GM12878 (cell line): Measurements from ENCODE around the gene DLG4. TPM values are rescaled to one million over a fixed set of nuclear protein-coding genes. Genes with fewer than 3 reads are reported as not detected.

Experiments
- ATF7 ChIP-seq: fragments of 450-650 bp; IDR thresholded peaks from 2 replicates; pipeline ENCODE4 v1.6.1; 2016; ENCODE audit warnings: low read depth, mild to moderate bottlenecking
- BCL3 ChIP-seq: IDR thresholded peaks from 2 replicates; pipeline ENCODE4 v1.6.1; 2011; ENCODE audit warnings: borderline replicate concordance, low read depth, mild to moderate bottlenecking, moderate library complexity, low read length; ENCODE audit not compliant: insufficient read depth, poor library complexity, severe bottlenecking
- CHD2 ChIP-seq: IDR thresholded peaks from 2 replicates; pipeline ENCODE4 v1.6.1; 2011; ENCODE audit warnings: low read depth, low read length, improper control_type of control experiment, borderline replicate concordance
- CREB1 ChIP-seq: IDR thresholded peaks from 2 replicates; pipeline ENCODE4 v1.6.1; 2012; ENCODE audit warnings: low read depth, mild to moderate bottlenecking, inconsistent platforms
- CREM ChIP-seq: IDR thresholded peaks from 2 replicates; pipeline ENCODE4 v1.6.1; 2014; ENCODE audit warnings: antibody characterized with exemption, low read depth
- CTCF ChIP-seq, 3 experiments: IDR thresholded peaks in 2 of 3; conservative IDR thresholded peaks in 1 of 3; 2 replicates each; pipeline ENCODE4 v1.5.1; 2011; ENCODE audit warnings: low read depth in 3 of 3, low read length in 3 of 3, mild to moderate bottlenecking in 3 of 3, control low read depth in 2 of 3, moderate library complexity in 2 of 3, inconsistent platforms in 1 of 3, mixed read lengths in 1 of 3; ENCODE audit not compliant: control insufficient read depth in 2 of 3, insufficient read depth in 1 of 3; ENCODE audit errors: extremely low read depth in 1 of 3
- DPF2 ChIP-seq: fragments of 450-650 bp; IDR thresholded peaks from 2 replicates; pipeline ENCODE4 v1.6.1; 2017; ENCODE audit warnings: mild to moderate bottlenecking
- E2F4 ChIP-seq: IDR thresholded peaks from 2 replicates; pipeline ENCODE4 v1.6.1; 2012; ENCODE audit warnings: low read depth, low read length, improper control_type of control experiment
- EZH2 ChIP-seq: IDR thresholded peaks from 2 replicates; pipeline ENCODE4 v1.6.1; 2012; ENCODE audit warnings: low read depth, mild to moderate bottlenecking, control low read depth, inconsistent platforms, low read length, borderline replicate concordance; ENCODE audit not compliant: control insufficient read depth
- GATAD2B ChIP-seq: fragments of 450-650 bp; conservative IDR thresholded peaks from 2 replicates; pipeline ENCODE4 v1.6.1; 2017; ENCODE audit warnings: low read depth, mild to moderate bottlenecking, moderate library complexity
- NFYB ChIP-seq: IDR thresholded peaks from 2 replicates; pipeline ENCODE4 v1.6.1; 2011; ENCODE audit warnings: low read depth, mild to moderate bottlenecking, low read length, improper control_type of control experiment, moderate library complexity; ENCODE audit not compliant: insufficient read depth
- NR2C2 ChIP-seq: IDR thresholded peaks from 2 replicates; pipeline ENCODE4 v1.6.1; 2011; ENCODE audit warnings: borderline replicate concordance, low read depth; ENCODE audit not compliant: control insufficient read depth, insufficient read length
- POLR2AphosphoS5 ChIP-seq: IDR thresholded peaks from 2 replicates; pipeline ENCODE4 v1.6.1; 2011; ENCODE audit warnings: mild to moderate bottlenecking, low read length, inconsistent platforms
- TCF3 ChIP-seq: IDR thresholded peaks from 2 replicates; pipeline ENCODE4 v1.6.1; 2012; ENCODE audit warnings: low read depth, mild to moderate bottlenecking, low read length, borderline replicate concordance; ENCODE audit not compliant: insufficient read depth
- ZNF207 ChIP-seq: fragments of 450-650 bp; IDR thresholded peaks from 2 replicates; pipeline ENCODE4 v1.6.1; 2014; ENCODE audit warnings: antibody characterized with exemption, mild to moderate bottlenecking, borderline replicate concordance
- polyA plus RNA-seq, 11 experiments: library from polyadenylated mRNA; depleted of rRNA in 4 of 11; unstranded in 6 of 11; stranded (reverse) in 5 of 11; fragments of >200 nt; fragmentation: Nextera tagmentation in 4 of 11; fragmentation: Illumina TruSeq in 1 of 11; extraction: Ambion mirVana in 4 of 11; extraction: Trizol in 1 of 11; gene quantifications; 1 replicate in 1 of 11; 2 replicates in 10 of 11; pipeline versions ENCODE4 v1.2.1 to v1.2.3, GENCODE V29; 2011 to 2016; ENCODE audit warnings: inconsistent platforms in 2 of 11, missing spikeins in 2 of 11, low read depth in 1 of 11
- total RNA-seq, 4 experiments: library from RNA; depleted of rRNA in 3 of 4; stranded (reverse); fragments of >200 nt in 3 of 4; fragmentation: Illumina TruSeq in 1 of 4; extraction: Trizol in 1 of 4; gene quantifications; 2 replicates each; pipeline versions ENCODE4 v1.2.1 to v1.2.3, GENCODE V29; 2013 to 2021

The DLG4 gene
- total and polyA plus RNA-seq, 10 of the 15 experiments (the other 5 are each of a cell fraction or from before 2014, with no cell fraction given) = 0.07 to 4.1 (median 1.3) TPM

GRCh38 chr17:7242717-7243452 lies 23.2 kb upstream of the DLG4 start (continued):
- peak; percentile 95 for TF ChIP-seq BCL3
- peak; percentile 86 for TF ChIP-seq CREB1
- peak; percentile 92 for TF ChIP-seq CREM
- peak; percentile 75 for TF ChIP-seq TCF3
- TF ChIP-seq NR2C2 = no peak
- peak; percentile 87 for TF ChIP-seq ATF7
- 0 out of 2 replicates have a peak, but pooled peaks have one; percentile 72 for TF ChIP-seq ZNF207
- TF ChIP-seq DPF2 = peak; percentile 55; the same call in 1 of the 2 replicates
- no peak for TF ChIP-seq EZH2
- TF ChIP-seq NFYB = no peak
- TF ChIP-seq POLR2AphosphoS5 = peak; percentile 58; the same call in 1 of the 2 replicates
- peak; percentile 58; the same call in 1 of the 2 replicates for TF ChIP-seq GATAD2B
- peak; percentile 96 for TF ChIP-seq CHD2
- no peak for TF ChIP-seq E2F4
- TF ChIP-seq CTCF (IDR thresholded peaks at IDR 0.05 in 2 of 3, conservative IDR thresholded peaks at IDR 0.05 in 1 of 3; ENCODE audit: control insufficient read depth in 2 of 3, extremely low read depth in 1 of 3, insufficient read depth in 1 of 3, low read depth in 3 of 3, low read length in 3 of 3) = peak in 1 of 3 experiments; percentile 10; a peak in 1 of 6 replicates
